Peyer's patch (tissue), 4 donors: ENCODE measurements around the gene DISC1.
"Not testable (repeated sequence)": the region's sequence is repeated elsewhere in the genome, so short reads cannot be mapped to it uniquely, and the experiment has no call there.

Source experiments
- CTCF ChIP-seq, 6 experiments: fragments of 450-650 bp in 4 of 6; fragments of 200-600 bp in 2 of 6; sonication (generic) in 1 of 6; IDR thresholded peaks; one replicate each; pipeline ENCODE4 v1.5.1; 2017 to 2019; ENCODE audit warnings: antibody characterized with exemption in 6 of 6, mild to moderate bottlenecking in 3 of 6, moderate library complexity in 1 of 6
- POLR2A ChIP-seq, 2 donors: fragments of 450-650 bp; IDR thresholded peaks; one replicate each; pipeline ENCODE4 v1.5.1; 2017; ENCODE audit warnings: antibody characterized with exemption in 2 of 2, mild to moderate bottlenecking in 2 of 2, moderate library complexity in 2 of 2

GRCh38 chr1:231907310-231907709 lies 280.7 kb downstream of the DISC1 start:
- TF ChIP-seq CTCF, POLR2A (IDR thresholded peaks at IDR 0.05): not testable (repeated sequence)
